ENCODE data around the gene FAM184A.

Gene FAM184A

GRCh38 chr6:118918329-118918725 lies 160.1 kb downstream of the FAM184A start:
- in situ Hi-C loops (cut with MboI; ENCODE audit: low pct_unique_long_range_greater_than_20kb, low sequenced_read_pairs, unreplicated experiment): no loop called here
- TF ChIP-seq CTCF (IDR thresholded peaks at IDR 0.05; ENCODE audit: extremely low read depth, insufficient read depth, missing control alignments): no peak
- no peak for DNase-seq (ENCODE audit: low spot score)

- no peak for DNase-seq (ENCODE audit: low spot score)
- in situ Hi-C loops (cut with MboI; ENCODE audit: low pct_unique_long_range_greater_than_20kb, low sequenced_read_pairs, unreplicated experiment): no loop called here
- TF ChIP-seq CTCF (IDR thresholded peaks at IDR 0.05; ENCODE audit: extremely low read depth, insufficient read depth, missing control alignments): no peak
Observed at GRCh38 chr6:118917546-118918328, 160.7 kb downstream of the FAM184A start.

GRCh38 chr6:118914598-118914997 lies 163.9 kb downstream of the FAM184A start:
- DNase-seq (ENCODE audit: low spot score): no peak
- no peak for TF ChIP-seq CTCF (IDR thresholded peaks at IDR 0.05; ENCODE audit: extremely low read depth, insufficient read depth, missing control alignments)
- in situ Hi-C loops (cut with MboI; ENCODE audit: low pct_unique_long_range_greater_than_20kb, low sequenced_read_pairs, unreplicated experiment): no loop called here

- in situ Hi-C loops (cut with MboI; ENCODE audit: low pct_unique_long_range_greater_than_20kb, low sequenced_read_pairs, unreplicated experiment): no loop called here
- no peak for DNase-seq (ENCODE audit: low spot score)
- TF ChIP-seq CTCF (IDR thresholded peaks at IDR 0.05; ENCODE audit: extremely low read depth, insufficient read depth, missing control alignments): no peak
Observed at GRCh38 chr6:118913161-118913560, 165.3 kb downstream of the FAM184A start.

GRCh38 chr6:118912646-118913045 lies 165.8 kb downstream of the FAM184A start:
- DNase-seq (ENCODE audit: low spot score): no peak
- no peak for TF ChIP-seq CTCF (IDR thresholded peaks at IDR 0.05; ENCODE audit: extremely low read depth, insufficient read depth, missing control alignments)
- in situ Hi-C loops (cut with MboI; ENCODE audit: low pct_unique_long_range_greater_than_20kb, low sequenced_read_pairs, unreplicated experiment): no loop called here

Measured in GM13977 (cell line).